SU-DHL-6 (cell line): Measurements from ENCODE around the gene PSIP1.

ENCODE experiments used
- H2AFZ ChIP-seq: fragments of 200-600 bp; sonication (generic); 2 replicates; pipeline ENCODE4 v1.6.1; 2014; ENCODE audit warnings: low read depth, mild to moderate bottlenecking, moderate library complexity, mixed read lengths, antibody characterized with exemption, low read length; ENCODE audit not compliant: severe bottlenecking
- H3F3A ChIP-seq: fragments of 200-600 bp; shearing (Covaris generic); 2 replicates; pipeline ENCODE4 v1.6.0; 2016; ENCODE audit warnings: antibody characterized with exemption, mild to moderate bottlenecking; ENCODE audit not compliant: insufficient read depth
- H3K27ac ChIP-seq: fragments of 200-600 bp; sonication (generic); 2 replicates; pipeline ENCODE4 v1.5.1; 2016; ENCODE audit warnings: low read depth, mild to moderate bottlenecking, low read length, moderate library complexity, mixed read lengths
- H3K27me3 ChIP-seq: fragments of 200-600 bp; sonication (generic), shearing (Covaris generic); 2 replicates; pipeline ENCODE4 v1.6.0; 2014; ENCODE audit warnings: mild to moderate bottlenecking, low read length
- H3K36me3 ChIP-seq: fragments of 200-600 bp; sonication (generic); 2 replicates; pipeline ENCODE4 v1.6.1; 2014; ENCODE audit warnings: mild to moderate bottlenecking, low read length, mixed read lengths
- H3K4me2 ChIP-seq: fragments of 300-600, 200-600 bp; shearing (Covaris generic), sonication (generic); 2 replicates; pipeline ENCODE4 v1.6.0; 2014; ENCODE audit warnings: low read length, low read depth, mild to moderate bottlenecking; ENCODE audit not compliant: poor library complexity, severe bottlenecking
- H3K4me3 ChIP-seq: fragments of 200-600 bp; sonication (generic); 2 replicates; pipeline ENCODE4 v1.5.1; 2014; ENCODE audit warnings: antibody characterized with exemption, low read length, mild to moderate bottlenecking, mixed read lengths; ENCODE audit not compliant: insufficient read depth, poor library complexity, severe bottlenecking
- H3K79me2 ChIP-seq: fragments of 200-600 bp; sonication (generic); 2 replicates; pipeline ENCODE4 v1.6.1; 2014; ENCODE audit warnings: mild to moderate bottlenecking, low read length, moderate library complexity; ENCODE audit not compliant: insufficient read depth
- H3K9ac ChIP-seq: fragments of 200-600 bp; sonication (generic); 2 replicates; pipeline ENCODE4 v1.7.0; 2014; ENCODE audit warnings: mild to moderate bottlenecking, low read length
- H3K9me2 ChIP-seq: fragments of 200-600 bp; sonication (generic); replicated peaks from 2 replicates; pipeline ENCODE4 v1.6.1; 2014; ENCODE audit warnings: low read length; ENCODE audit not compliant: insufficient read depth
- H3K9me3 ChIP-seq: fragments of 200-600 bp; sonication (generic); 2 replicates; pipeline ENCODE4 v1.6.1; 2014; ENCODE audit warnings: low read length, mixed read lengths; ENCODE audit not compliant: insufficient read depth
- H4K20me1 ChIP-seq: fragments of 200-600 bp; sonication (generic); 2 replicates; pipeline ENCODE4 v1.6.1; 2014; ENCODE audit warnings: low read depth, mild to moderate bottlenecking, antibody characterized with exemption, low read length, moderate library complexity, mixed read lengths
- CTCF ChIP-seq: fragments of 200-600 bp; sonication (generic); IDR thresholded peaks from one replicate; pipeline ENCODE4 v1.5.1; 2017; ENCODE audit warnings: antibody characterized with exemption, mild to moderate bottlenecking, low read length, moderate library complexity; ENCODE audit not compliant: insufficient read depth, poor library complexity, severe bottlenecking
- EZH2phosphoT487 ChIP-seq: fragments of 200-600 bp; sonication (generic), shearing (Covaris generic); conservative IDR thresholded peaks from 2 replicates; pipeline ENCODE4 v1.6.1; 2018; ENCODE audit warnings: mild to moderate bottlenecking, antibody characterized with exemption, low read length, moderate library complexity, mixed read lengths

The PSIP1 gene

GRCh38 chr9:15468145-15468544 lies 42.6 kb downstream of the PSIP1 start:
- no peak overlapping the region for H2AFZ ChIP-seq
- H3K27ac ChIP-seq = no peak overlapping the region
- no peaks in the 10 kb centered on the region for H4K20me1 ChIP-seq
- H3K79me2 ChIP-seq = no peaks in the 10 kb centered on the region
- TF ChIP-seq EZH2phosphoT487 (no peak), CTCF (no peak)
- H3K36me3 ChIP-seq = peaks cover 88% of the 10 kb centered on the region
- H3K4me2 ChIP-seq = no peak overlapping the region
- H3K9me3 ChIP-seq = no peaks in the 10 kb centered on the region
- H3K4me3 ChIP-seq = no peak overlapping the region
- no peaks in the 10 kb centered on the region for H3K27me3 ChIP-seq
- H3F3A ChIP-seq = peaks cover 58% of the 10 kb centered on the region
- no peak overlapping the region for H3K9ac ChIP-seq
- H3K9me2 ChIP-seq = no peaks in the 10 kb centered on the region

- H3K9me3 ChIP-seq = no peaks in the 10 kb centered on the region
- TF ChIP-seq EZH2phosphoT487 (no peak), CTCF (no peak)
Observed at GRCh38 chr9:15461601-15462000, 49.2 kb downstream of the PSIP1 start.

GRCh38 chr9:15461056-15461455 lies 49.7 kb downstream of the PSIP1 start:
- Histone ChIP-seq H3F3A (peaks cover 59% of the 10 kb centered on the region), H4K20me1 (no peaks in the 10 kb centered on the region), H3K36me3 (peaks cover 55% of the 10 kb centered on the region), H3K4me3 (no peak overlapping the region), H3K27me3 (no peaks in the 10 kb centered on the region), H3K9me2 (no peaks in the 10 kb centered on the region), H3K9me3 (no peaks in the 10 kb centered on the region), H2AFZ (no peak overlapping the region), H3K79me2 (no peaks in the 10 kb centered on the region), H3K4me2 (no peak overlapping the region), H3K27ac (no peak overlapping the region), H3K9ac (no peak overlapping the region)
- TF ChIP-seq EZH2phosphoT487 (no peak), CTCF (no peak)

More at GRCh38 chr9:15461601-15462000, 49.2 kb downstream of the PSIP1 start:
- Histone ChIP-seq H3K4me3 (no peak overlapping the region), H3F3A (peaks cover 62% of the 10 kb centered on the region), H3K79me2 (no peaks in the 10 kb centered on the region), H3K9ac (no peak overlapping the region), H3K27me3 (no peaks in the 10 kb centered on the region), H4K20me1 (no peaks in the 10 kb centered on the region), H2AFZ (no peak overlapping the region), H3K27ac (no peak overlapping the region), H3K4me2 (no peak overlapping the region), H3K9me2 (no peaks in the 10 kb centered on the region), H3K36me3 (peaks cover 59% of the 10 kb centered on the region)
